Keratinocyte (primary cell): Measurements from ENCODE around the gene GDPD5. TPM values are rescaled to one million over a fixed set of nuclear protein-coding genes. Genes with fewer than 3 reads are reported as not detected.

Experiments used
- DNase-seq: peaks from one replicate; pipeline ENCODE4 v3.0.0-alpha.2; 2011; ENCODE audit warnings: low read depth, missing footprints, low spot score
- FAIRE-seq: peaks from 2 replicates; lab custom pipeline; 2011; peaks lifted over from hg19 to GRCh38; lab: Jason Lieb, UNC
- H2AFZ ChIP-seq: 2 replicates; pipeline ENCODE4 v1.6.0; 2012; ENCODE audit warnings: low read length, control low read depth, inconsistent platforms; ENCODE audit not compliant: control insufficient read depth
- H3K27ac ChIP-seq: 2 replicates; pipeline ENCODE4 v1.5.1; 2011; ENCODE audit warnings: low read length; ENCODE audit not compliant: control insufficient read depth, insufficient read depth
- H3K27me3 ChIP-seq: 3 replicates; pipeline ENCODE4 v1.6.0; 2011; ENCODE audit warnings: low read length; ENCODE audit not compliant: control insufficient read depth, insufficient read depth; ENCODE audit errors: extremely low read depth
- H3K36me3 ChIP-seq, 2 experiments: 2 replicates in 1 of 2; 3 replicates in 1 of 2; pipeline ENCODE4 v1.5.1; 2011; ENCODE audit warnings: low read length in 2 of 2, mild to moderate bottlenecking in 1 of 2; ENCODE audit not compliant: control insufficient read depth in 2 of 2, insufficient read depth in 2 of 2; ENCODE audit errors: extremely low read depth in 1 of 2
- H3K4me1 ChIP-seq: 3 replicates; pipeline ENCODE4 v1.5.1; 2011; ENCODE audit warnings: low read length; ENCODE audit not compliant: control insufficient read depth, insufficient read depth; ENCODE audit errors: extremely low read depth
- H3K4me2 ChIP-seq: 3 replicates; pipeline ENCODE4 v1.6.0; 2011; ENCODE audit warnings: low read depth, low read length; ENCODE audit not compliant: control insufficient read depth, insufficient read depth; ENCODE audit errors: extremely low read depth
- H3K4me3 ChIP-seq, 3 experiments: fragments of 200-600 bp in 1 of 3; sonication (generic) in 1 of 3; 2 replicates in 2 of 3; 3 replicates in 1 of 3; pipeline ENCODE4 v1.5.1; 2011 to 2016; ENCODE audit warnings: low read length in 3 of 3, mild to moderate bottlenecking in 3 of 3, control low read depth in 2 of 3, inconsistent platforms in 1 of 3, low read depth in 1 of 3, mixed read lengths in 1 of 3, mixed run types in 1 of 3, moderate library complexity in 1 of 3; ENCODE audit not compliant: control insufficient read depth in 2 of 3, insufficient read depth in 2 of 3; ENCODE audit errors: extremely low read depth in 1 of 3
- H3K79me2 ChIP-seq: 2 replicates; pipeline ENCODE4 v1.6.0; 2012; ENCODE audit warnings: low read length; ENCODE audit not compliant: control insufficient read depth, insufficient read depth
- H3K9ac ChIP-seq: 3 replicates; pipeline ENCODE4 v1.6.0; 2011; ENCODE audit warnings: low read length; ENCODE audit not compliant: control insufficient read depth, insufficient read depth; ENCODE audit errors: extremely low read depth
- H3K9me1 ChIP-seq: 3 replicates; pipeline ENCODE4 v1.6.0; 2011; ENCODE audit warnings: low read length; ENCODE audit not compliant: control insufficient read depth, insufficient read depth; ENCODE audit errors: extremely low read depth
- H3K9me3 ChIP-seq: 2 replicates; pipeline ENCODE4 v1.5.1; 2012; ENCODE audit warnings: low read depth, low read length; ENCODE audit not compliant: control insufficient read depth
- H4K20me1 ChIP-seq: 3 replicates; pipeline ENCODE4 v1.6.0; 2011; ENCODE audit warnings: low read length; ENCODE audit not compliant: control insufficient read depth, insufficient read depth; ENCODE audit errors: extremely low read depth
- CTCF ChIP-seq, 3 experiments: IDR thresholded peaks in 1 of 3; conservative IDR thresholded peaks in 1 of 3; optimal IDR thresholded peaks in 1 of 3; 2 replicates in 2 of 3; 3 replicates in 1 of 3; pipeline versions ENCODE3 to v1.5.1; 2011; ENCODE audit warnings: low read length in 3 of 3, mild to moderate bottlenecking in 3 of 3, moderate library complexity in 2 of 3, control low read depth in 1 of 3, inconsistent platforms in 1 of 3; ENCODE audit not compliant: insufficient read depth in 2 of 3; ENCODE audit errors: extremely low read depth in 1 of 3
- EZH2 ChIP-seq: IDR thresholded peaks from one replicate; pipeline ENCODE4 v1.6.1; 2012; ENCODE audit warnings: inconsistent platforms, mild to moderate bottlenecking, low read length, moderate library complexity
- dilution Hi-C: fragments of 300-500 bp; cut with MboI; formaldehyde crosslinking; loops from one replicate; pipeline ENCODE4 v1.7.0; 2020; ENCODE audit warnings: low sequenced_read_pairs; ENCODE audit not compliant: extremely low pct_ligation_motif_present
- polyA plus RNA-seq, 5 experiments: library from polyadenylated mRNA; depleted of rRNA in 3 of 5; stranded (reverse) in 3 of 5; stranded (forward) in 1 of 5; unstranded in 1 of 5; fragments of >200 nt; gene quantifications; 1 replicate in 1 of 5; 2 replicates in 3 of 5; 3 replicates in 1 of 5; pipeline versions ENCODE4 v1.2.1 to v1.2.3, GENCODE V29; 2011 to 2012; ENCODE audit warnings: missing spikeins in 2 of 5, low read depth in 1 of 5, low replicate concordance in 1 of 5

Gene GDPD5
- polyA plus RNA-seq, 1 donor (not counting 4 experiments of a cell fraction or from before 2014, with no cell fraction given): 2.1 TPM

DNA sequence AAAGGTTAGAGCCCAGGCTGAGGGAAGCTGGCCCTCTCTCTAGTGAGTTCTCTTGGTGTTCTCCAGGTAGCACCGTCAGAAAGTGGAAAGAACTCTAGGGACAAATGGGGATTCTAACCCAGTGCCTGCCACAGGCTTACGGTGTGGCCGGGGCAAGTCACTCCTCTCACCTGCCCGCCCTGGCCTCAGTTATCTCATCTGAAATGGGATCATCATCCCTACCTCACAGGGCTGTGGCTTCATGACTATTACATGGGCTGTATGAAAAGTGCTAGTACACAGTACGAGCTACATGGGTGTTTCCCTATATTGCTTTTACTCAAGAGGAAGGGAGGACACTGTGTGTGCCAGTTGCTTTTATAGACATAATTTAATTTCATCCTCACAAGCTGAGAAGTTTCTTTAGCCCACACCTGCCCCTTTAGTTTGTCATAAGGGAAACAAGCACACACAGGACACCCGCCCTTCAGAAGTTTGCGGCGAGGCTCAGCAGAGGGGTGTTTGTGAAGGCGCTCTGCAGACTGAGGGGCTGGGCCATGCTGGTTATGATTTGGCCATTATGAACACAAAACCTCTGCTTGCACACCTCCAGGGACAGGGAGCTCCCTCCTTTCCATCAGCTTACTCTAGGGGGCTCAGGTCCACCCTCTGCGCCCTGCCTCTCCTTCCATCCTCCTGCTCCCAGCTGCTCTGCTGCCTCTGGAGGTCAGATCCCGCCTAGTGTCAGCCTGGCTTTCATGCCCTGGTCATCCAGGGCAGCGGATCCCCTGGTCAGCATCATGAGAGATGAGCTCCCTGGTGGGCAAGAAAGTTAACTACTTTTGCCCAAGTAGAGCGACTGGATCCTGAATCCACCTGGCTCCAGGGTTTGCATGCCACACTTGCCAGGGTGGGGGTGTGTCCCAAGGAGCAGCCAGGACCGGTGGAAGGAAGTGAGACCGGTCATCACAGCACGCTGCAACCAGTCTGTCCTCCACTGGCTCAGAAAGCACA is 93.9 kb downstream of the GDPD5 start:
- Histone ChIP-seq H3K4me1 (no peaks in the 10 kb centered on the region), H3K9me3 (peaks cover 6% of the 10 kb centered on the region), H4K20me1 (peaks cover 2% of the 10 kb centered on the region), H3K79me2 (no peaks in the 10 kb centered on the region), H3K9me1 (no peaks in the 10 kb centered on the region), H3K4me2 (no peak overlapping the region), H3K36me3 (no peaks in the 10 kb centered on the region), H3K9ac (no peak overlapping the region), H2AFZ (no peak overlapping the region), H3K4me3 (no peak overlapping the region), H3K27ac (no peak overlapping the region), H3K27me3 (peaks cover 53% of the 10 kb centered on the region)
- DNase-seq (no peak), FAIRE-seq (no peak)
- TF ChIP-seq EZH2 (no peak), CTCF (optimal IDR thresholded peaks at IDR 0.05 in 1 of 3, IDR thresholded peaks at IDR 0.05 in 1 of 3, conservative IDR thresholded peaks at IDR 0.05 in 1 of 3; ENCODE audit: extremely low read depth in 1 of 3, insufficient read depth in 2 of 3, low read length in 3 of 3) (no peak)
- dilution Hi-C loops: no loop called here

DNA sequence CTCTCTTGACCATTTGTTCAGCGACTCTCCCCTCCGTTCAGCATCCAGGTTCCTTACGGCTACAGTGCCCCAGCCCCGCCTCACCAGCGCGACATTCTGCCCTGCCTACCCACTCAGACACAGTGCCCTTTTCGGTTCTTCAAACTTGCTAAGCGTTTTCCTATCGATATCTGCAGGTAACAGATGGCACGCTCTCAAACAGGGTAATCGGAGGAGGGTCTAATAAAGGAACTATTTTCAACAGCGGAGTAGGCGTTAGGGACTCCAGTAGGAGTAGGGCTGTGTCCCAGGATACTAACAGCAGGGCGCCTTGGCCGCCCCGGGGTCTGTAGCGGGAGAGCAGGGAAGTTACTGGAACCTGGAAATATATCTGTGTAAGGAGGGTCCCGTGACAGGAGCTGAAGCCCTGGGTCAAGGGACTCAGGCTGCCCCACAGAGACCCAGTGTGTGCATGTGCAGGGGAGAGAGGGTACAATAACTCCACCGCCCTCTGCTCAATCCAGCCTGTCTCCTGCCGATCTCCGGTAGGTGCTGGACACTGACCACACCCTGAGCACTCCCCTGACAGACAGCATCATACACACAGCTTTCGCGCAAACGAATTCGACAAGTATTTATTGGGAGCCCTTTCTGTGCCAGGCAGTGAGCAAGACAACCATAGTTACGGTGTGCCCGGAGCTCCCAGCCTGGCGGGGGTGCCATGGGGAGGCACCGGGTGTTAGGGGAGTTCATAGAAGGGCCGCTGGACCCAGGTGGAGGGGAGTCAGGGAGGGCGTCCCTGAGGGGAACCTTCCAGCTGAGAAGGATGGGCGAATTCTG is 94.8 kb downstream of the GDPD5 start:
- Histone ChIP-seq H3K9me1 (no peaks in the 10 kb centered on the region), H3K4me1 (no peaks in the 10 kb centered on the region), H4K20me1 (peaks cover 2% of the 10 kb centered on the region), H3K79me2 (no peaks in the 10 kb centered on the region), H3K27ac (no peak overlapping the region), H3K36me3 (no peaks in the 10 kb centered on the region), H3K4me2 (peak overlapping the region; percentile 59), H2AFZ (peak overlapping the region; percentile 74), H3K27me3 (peaks cover 53% of the 10 kb centered on the region), H3K9ac (peak overlapping the region; percentile 10), H3K9me3 (peaks cover 6% of the 10 kb centered on the region), H3K4me3 (peak overlapping the region; percentile 24 to 30 (median 28))
- DNase-seq: no peak
- TF ChIP-seq CTCF (optimal IDR thresholded peaks at IDR 0.05 in 1 of 3, IDR thresholded peaks at IDR 0.05 in 1 of 3, conservative IDR thresholded peaks at IDR 0.05 in 1 of 3; ENCODE audit: extremely low read depth in 1 of 3, insufficient read depth in 2 of 3, low read length in 3 of 3) (no peak), EZH2 (peak; percentile 89)
- no peak for FAIRE-seq
- dilution Hi-C loops: no loop called here
